Stimulated activated CD4-positive, alpha-beta T cell treated with anti-CD3 and anti-CD28 coated beads, Interleukin-12 subunit alpha, Interleukin-12 subunit beta, amount 100 ng/mL, for 4 hours (primary cell): ENCODE data around the gene CD1C.
"Not testable (repeated sequence)": the region's sequence is repeated elsewhere in the genome, so short reads cannot be mapped to it uniquely, and the experiment has no call there.

Experiments
- DNase-seq: peaks from one replicate; pipeline ENCODE4 v3.0.0-alpha.2; 2020

Gene CD1C

DNA sequence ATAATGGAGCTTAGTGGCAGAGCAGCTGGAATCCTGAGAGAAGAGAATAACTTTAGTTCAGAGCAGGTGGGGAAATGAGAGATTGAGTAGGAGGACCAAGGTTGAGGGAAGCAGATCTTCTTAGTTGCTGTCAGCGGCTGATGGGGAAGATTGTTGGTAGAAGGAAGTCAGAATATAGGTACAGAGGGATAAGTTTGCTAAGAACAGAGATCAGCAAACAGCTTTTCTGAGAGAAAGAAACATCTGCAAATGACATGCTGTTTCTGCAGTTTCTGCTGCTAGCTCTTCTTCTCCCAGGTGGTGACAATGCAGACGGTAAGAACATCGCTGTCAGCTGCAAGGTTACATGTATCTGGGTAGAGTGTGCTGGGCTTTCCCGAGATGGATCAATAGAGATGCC is at the start of gene CD1C:
Gene CD1C (plus strand): TSS at position 113 of the 400 bp plus-strand sequence. CDS start 142 bp downstream, at position 255.
- no peak for DNase-seq

DNA sequence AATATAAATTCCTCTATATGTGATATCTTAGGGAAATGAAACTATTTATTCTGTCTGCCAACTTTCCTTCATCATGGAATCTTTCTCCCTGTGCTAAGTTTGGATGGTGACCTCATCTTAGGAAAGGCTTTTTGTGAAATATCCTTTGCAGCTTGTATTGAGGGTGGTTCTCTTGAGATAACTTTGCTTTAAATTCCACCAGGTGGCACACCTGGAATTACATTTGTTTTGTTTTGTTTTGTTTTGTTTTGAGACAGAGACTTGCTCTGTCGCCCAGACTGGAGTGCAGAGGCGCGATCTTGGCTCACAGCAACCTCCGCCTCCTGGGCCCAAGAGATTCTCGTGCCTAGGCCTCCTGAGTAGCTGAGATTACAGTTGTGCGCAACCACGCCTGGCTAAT is 43.1 kb upstream of the CD1C start:
- DNase-seq, result no peak

DNA sequence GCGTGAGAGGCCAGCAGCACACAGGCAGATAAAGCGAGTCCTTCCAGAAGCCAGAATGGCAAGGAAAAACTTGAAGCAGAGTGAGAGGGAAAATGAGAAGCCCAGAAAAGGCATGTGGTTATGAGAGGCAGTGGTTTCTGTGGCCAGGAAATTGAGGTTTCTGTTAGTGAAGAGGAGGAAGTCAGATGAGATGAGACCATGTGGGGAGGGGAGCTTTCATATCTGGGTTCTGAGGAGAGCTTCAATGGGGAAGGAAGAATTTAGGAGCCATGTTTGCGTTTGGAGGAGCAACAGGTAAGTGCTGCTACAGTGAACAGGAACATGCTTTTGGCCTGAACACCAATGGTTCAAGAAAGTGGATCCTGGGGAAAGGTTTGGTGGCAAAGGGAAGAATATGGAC is 41.6 kb upstream of the CD1C start:
- DNase-seq, result no peak

DNA sequence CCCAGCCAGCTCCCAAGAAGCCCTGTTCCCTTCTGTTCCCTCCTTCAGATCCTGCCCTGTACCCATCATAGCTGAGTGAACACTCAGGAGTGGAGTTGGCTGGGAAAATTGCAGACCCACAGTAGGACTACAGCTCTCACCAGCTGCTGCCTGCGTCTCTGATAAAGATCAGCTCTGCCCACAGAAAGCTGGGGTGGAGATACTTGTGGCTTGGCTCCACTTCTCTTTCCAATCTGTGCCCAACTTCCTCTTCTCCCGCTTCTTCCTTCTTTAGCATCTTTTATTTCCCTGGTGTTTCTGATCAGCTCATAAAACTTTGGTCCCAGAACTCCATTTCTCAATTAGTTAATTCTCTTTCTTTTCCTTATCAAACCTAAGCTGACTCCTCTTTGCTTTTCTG is 41.0 kb upstream of the CD1C start:
- no peak for DNase-seq

DNA sequence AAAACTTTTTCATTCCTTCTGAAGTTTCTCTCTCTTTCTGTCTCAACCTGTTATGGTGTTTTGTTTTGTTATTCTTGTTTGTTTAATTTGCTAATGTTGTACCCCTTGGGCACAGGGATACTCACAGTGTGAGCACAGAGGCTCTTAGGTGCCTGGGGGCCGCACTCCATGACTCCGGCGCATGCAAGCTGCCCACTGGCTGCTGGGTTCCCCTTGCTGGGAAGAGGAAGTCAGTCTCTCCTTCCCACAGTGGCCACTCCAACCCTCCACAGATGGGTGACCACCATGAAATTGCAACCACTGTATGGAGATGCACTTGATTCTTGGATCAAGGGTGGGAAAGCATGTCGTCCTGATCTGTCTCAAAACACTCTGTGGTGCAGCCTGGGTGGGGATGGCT is 40.1 kb upstream of the CD1C start:
- DNase-seq, result no peak

DNA sequence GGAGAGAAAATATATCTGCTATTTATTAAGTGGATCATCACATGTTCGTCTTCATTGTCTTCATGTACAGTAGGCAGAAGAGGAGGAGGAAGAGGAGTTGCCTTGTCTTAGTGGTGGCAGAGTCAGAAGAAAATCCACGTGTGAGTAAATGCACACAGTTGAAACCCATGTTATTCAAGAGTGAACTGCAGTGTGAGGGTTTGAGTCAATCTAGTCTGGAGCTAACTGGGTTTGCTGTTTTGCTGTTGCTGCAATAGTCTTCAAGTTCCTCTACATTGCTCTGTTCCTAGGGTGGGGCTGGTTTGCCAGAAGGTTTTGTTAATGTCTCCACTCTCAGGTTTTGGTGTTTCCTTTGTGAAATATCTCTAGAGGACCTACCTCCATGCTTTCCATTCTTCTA is 38.6 kb upstream of the CD1C start:
- DNase-seq, result no peak

DNA sequence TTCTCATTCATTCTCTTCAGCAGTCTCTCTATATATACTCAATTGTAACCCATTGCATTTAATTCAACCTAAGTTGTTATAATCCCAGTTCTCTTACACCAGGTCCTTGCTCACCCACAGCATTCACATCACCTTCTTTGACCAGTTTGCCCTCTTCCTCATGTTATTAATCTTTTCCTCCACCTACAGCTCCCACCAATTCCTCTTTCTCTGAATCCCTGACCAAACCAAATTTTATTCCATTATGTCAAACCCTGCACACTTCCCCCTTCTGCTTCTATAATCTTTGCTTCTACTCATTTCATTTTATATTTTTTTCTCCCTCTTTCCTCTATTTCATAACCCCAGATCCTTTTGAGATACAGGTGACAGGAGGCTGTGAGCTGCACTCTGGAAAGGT is 34.1 kb upstream of the CD1C start:
- no peak for DNase-seq

DNA sequence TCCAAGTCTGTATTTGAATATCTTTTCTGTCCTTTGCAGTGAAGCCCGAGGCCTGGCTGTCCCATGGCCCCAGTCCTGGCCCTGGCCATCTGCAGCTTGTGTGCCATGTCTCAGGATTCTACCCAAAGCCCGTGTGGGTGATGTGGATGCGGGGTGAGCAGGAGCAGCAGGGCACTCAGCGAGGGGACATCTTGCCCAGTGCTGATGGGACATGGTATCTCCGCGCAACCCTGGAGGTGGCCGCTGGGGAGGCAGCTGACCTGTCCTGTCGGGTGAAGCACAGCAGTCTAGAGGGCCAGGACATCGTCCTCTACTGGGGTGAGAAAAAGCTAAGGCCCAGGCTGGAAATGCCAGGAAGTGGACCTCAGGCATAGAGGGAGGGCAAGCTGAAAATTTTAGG is 33.0 kb upstream of the CD1C start:
- DNase-seq, result not testable (repeated sequence)

DNA sequence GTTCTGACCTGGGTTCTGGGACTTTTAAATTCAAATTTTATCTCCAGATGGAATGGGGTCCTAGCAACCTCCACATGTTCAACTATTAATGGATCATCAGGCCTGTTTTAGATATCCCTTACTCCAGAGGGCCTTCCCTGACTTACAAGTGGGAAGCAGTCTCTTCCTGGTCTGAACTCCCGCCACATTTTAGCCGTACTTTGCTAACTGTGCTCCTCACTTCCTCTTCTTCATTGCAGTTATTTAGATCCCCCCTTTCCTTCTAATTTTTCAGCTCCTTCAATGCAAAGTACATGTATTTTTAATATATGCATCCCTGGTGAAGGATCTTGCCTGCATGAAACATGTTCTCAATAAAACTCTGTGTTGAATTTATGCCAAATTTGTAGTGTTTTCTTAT is 31.8 kb upstream of the CD1C start:
- DNase-seq, result no peak

DNA sequence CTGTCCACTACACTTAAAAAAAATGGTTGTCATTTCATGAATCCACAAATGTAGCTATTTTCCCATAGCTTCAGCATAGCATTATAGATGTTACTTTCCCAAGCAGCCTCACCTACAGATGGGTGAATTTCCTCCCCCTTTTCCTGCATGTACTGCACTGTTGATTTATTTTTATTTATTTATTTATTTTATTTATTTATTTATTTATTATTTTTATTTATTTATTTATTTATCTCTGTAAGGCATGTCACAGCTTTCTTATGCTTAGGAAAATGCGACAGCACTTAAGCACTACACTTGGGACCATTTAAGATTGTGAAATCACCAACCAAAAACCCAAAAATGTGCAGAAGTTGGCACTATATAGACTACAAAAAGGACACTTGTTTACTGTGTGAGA is 30.6 kb upstream of the CD1C start:
- DNase-seq, result no peak

DNA sequence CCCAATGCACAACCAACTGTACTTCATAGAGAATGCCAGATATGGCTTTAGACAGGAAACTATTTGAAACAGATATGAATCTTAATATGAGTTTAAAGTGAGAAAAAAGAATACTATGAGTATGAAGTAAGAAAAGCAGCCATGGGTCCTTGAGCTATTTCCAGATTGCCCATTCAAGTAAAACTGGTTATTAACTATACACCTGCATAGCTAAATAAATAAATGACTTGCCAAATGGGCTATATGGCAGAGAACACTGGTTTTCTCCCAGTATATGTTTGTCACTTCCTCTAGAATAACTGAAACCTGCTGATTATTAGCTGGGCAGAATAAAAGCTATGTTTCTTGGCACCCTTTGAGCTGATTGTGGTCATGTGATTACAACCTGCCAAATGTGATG is 17.0 kb upstream of the CD1C start:
- DNase-seq, result no peak

DNA sequence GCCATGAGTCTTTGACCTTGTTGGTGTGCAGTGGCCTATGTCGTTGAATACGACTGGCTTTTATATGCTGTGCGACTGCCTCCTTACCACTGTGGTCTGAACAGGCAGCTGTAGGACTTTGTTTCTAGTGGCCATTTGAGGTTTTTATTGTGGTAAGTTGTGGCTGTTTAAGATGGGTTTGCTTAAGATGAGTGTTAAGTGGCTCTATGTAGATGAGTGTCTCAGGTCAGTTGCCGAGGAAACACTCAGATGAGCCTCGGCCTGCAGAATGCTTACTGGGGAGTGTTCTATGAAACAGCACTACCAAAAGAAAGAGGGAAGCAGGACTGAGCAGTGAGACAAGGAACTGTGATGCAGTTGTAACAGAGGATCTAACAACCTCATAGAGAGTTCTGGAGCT is 14.9 kb upstream of the CD1C start:
- DNase-seq, result no peak

DNA sequence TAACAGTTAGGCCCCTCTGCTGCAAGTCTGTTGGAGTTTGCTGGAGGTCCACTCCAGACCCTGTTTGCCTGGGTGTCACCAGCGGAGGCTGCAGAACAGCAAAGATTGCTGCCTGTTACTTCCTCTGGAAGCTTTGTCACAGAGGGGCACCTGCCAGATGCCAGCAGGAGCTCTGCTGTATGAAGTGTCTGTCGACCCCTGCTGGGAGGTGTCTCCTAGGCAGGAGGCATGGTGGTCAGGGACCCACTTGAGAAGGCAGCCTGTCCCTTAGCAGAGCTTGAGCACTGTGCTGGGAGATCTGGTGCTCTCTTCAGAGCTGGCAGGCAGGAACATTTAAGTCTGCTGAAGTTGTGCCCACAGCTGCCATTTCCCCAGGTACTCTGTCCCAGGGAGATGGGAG is 7.3 kb upstream of the CD1C start:
- DNase-seq, result not testable (repeated sequence)

DNA sequence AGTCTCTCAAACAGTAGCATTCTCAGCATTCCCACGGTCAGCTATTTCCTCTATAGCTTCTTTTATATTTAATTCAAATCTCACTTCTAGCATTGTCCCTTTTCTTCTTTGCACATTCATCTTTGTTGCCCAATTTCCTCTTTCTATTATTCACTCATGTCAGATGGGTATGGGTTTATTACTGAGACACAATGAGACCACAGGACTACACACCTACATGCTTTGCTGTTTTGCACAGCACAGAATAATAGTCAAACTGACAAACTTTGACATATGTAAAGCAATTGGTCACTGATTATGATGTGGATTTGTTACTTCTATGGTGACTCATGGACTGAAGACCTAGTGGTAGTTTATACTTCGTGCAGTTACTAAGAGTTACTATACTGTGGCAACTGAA is 5.8 kb upstream of the CD1C start:
- DNase-seq, result no peak

DNA sequence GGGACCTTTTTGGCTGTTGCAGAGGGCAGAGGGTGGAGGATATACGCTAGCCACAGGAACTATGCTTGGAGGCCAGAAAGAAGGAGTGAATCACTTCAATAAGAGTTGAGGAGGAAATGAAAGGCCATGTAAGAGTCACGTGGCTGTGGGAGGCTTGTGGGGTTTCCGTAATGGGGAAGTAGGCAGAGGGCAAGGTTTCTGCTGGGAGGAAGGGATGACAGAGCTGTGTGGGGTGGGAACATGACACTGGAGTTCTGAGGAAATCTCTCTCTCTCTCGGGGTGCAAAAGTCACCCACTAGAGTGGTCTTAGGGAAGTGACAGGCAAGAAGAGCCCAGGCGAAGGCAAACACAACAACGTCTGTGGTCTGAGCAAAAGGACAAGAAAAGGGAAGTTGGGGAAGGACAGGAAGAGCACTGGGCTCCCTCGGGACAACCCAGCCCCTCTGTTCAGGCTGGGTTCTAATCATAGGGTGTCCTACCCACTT is 3.9 kb upstream of the CD1C start:
- DNase-seq, result no peak

DNA sequence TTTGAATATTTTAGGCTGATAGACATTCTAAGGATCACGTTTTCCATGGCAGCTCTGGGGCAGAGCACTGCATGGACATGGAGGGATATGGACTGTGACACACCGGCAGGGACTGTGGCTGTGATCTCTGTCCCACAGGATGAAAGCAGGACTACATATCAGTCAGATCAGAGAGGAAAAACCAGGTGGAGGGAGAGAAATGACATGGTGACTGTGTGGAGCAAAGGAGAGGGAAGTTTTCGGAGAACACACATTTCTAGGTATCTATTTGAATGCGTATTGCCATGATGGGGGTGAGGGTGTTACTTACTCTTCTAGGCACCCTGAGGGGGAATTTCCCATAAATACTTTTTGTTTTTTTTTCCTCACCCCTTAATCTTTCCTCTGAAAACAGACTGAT is 3.2 kb upstream of the CD1C start:
- DNase-seq, result no peak

DNA sequence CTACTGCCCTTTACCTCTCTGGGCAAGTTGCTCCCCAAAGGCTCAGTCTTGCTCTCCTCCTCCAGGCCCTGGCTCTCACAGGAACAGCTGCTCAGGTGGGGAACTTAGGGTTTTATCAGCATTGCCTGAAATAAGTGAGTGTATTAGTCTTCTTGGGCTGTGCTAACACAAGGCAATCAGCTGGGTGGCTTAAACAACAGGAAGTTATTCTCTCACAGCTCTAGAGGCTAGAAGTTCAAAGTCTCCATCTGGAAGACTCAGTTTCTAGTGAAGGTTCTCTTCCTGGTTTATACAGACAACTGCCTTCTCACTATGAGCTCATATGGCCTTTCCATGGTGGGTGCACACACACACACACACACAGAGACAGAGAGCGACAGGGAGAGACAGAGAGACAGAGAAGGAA is 2.8 kb upstream of the CD1C start:
- DNase-seq, result no peak

DNA sequence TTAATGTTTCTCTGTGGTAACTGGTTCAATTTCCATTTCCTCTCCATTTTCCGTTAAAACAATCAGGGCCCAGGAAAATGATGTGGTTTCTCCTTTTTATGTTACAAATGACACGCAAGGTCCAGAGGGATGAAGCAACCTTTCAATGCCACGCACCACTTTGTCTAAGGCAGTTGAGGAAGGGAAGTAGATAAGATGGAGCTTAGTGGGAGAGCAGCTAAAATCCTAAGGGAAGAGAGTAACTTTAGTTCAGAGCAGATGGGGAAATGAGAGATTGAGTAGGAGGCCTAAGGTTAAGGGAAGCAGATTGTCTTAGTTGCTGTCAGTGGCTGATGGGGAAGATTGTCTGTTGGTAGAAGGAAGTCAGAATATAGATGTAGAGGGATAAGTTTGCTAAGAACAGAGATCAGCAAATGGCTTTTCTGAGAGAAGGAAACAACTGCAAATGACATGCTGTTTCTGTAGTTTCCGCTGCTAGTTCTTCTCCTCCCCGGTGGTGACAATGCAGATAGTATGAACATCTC is 660 bp downstream of the CD1C start:
- DNase-seq, result no peak

DNA sequence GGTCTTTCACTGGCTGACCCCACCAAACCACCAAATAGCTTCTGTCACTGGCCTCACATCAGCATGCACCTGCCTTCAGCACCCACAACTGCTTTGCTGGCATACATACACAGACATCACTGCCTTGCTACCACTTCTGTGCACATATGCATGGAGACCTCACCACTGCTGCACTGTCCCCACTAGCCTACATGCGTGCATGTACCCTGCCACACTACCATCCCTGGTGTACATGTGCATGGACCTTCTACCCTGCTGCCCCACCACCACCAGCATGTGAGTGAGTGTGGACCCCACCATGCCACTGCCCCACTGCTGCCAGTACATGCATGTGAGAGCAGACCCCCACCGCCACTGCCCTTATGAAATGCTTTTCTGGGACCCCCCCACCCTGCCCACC is 6.1 kb downstream of the CD1C start:
- no peak for DNase-seq

DNA sequence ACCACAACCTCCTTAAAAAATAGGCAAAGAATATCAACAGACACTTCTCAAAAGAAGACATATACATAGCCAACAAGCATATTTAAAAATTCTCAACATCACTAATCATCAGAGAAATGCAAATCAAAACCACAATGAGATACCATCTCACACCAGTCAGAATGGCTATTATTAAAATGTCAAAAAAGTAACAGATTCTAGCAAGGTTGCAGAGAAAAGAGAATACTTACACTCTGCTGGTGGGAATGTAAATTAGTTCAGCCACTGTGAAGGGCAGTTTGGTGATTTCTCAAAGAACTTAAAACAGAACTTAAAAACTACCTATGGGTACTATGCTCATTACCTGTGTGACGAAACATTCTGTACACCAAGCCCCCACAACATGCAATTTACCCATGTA is 20.9 kb downstream of the CD1C start:
- no peak for DNase-seq

DNA sequence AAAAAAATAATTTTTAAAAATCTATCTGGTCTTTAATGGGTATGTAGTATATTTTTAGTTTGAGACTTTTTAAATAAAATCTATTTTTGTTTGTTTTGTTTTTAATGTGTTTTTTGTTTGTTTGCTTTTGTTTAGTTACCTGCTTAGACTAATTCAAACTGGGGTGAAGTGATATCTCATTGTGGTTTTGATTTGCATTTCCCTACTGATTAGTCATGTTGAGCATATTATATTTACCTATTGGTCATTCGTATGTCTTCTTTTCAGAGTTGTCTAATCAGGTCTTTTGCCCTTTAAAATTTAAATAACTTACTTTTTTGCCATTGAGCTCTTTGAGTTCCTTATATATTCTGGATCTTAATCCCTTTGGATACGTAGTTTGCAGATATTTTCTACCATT is 21.3 kb downstream of the CD1C start:
- no peak for DNase-seq

DNA sequence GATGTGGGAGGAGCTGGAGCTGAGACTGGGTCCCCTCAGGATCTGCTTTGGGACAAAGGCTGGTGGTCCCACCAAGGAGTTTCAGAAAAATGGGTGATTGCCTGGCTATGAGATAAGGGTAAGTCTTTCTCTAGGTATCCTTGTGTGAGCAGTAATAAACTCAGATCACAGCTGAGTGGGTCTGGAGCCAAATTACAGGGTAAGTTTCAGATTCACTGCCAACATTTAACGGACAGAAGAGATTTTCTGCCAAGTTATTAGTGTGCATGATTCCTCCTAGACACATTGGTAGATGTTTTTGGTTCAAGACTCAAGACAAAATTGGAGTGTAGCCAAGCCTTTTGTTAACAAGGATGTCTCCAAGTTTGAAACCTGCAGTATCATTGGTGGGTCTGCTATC is 34.1 kb downstream of the CD1C start:
- DNase-seq, result no peak

DNA sequence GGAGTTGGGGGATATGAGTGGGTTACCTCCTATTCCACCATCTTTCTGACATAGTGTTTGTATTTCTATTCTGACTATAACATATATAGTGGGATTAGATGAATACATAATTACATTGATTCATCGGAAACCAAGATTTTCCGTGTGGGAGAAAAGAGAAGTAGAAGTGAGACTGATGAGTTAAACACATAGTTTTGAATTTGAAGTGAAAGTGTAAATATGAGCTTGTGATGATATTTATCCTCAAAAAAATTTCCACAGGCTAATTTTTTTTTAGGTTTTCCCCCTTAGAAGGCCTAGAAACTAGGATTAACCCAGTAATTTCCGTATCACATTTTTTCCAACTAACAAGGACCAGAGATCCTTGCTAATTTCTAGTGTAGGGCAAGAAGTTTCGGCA is 34.7 kb downstream of the CD1C start:
- DNase-seq, result no peak

DNA sequence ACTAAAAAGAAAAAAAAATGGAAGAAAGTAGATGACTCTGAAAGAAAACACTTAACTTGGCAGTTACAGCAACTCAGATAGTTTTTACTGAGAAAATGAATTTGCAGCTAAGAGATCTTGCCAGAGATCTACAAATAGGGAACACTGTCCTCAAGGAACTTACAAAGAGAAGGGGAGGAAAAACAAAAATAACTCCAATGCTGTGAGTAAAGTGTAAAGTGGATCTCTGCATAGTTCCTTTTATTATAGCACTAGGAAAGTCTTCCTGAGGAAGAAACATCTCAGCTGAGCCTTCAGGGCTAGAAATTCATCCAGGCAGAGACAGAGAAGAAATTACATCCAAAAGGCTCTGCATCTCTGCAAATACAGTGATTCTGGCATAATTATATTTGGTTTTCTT is 37.8 kb downstream of the CD1C start:
- DNase-seq, result no peak

DNA sequence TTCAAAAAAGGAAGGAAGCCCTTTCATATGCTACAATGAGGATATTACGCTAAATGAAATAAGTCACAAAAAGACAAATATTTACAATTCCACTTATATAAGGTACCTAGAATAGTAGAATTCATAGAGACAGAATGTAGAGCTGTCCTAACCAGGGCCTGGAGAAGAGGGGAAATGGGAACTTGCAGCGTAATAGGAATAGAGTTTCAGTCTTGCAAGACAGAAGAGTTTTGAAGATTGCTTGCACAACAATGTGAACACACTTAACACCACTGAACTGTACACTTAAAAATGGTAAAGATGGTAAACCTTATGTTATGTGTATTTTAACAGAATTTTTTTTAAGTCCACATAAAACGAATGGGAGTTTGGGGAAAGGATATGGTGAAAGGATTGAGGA is 38.7 kb downstream of the CD1C start:
- DNase-seq, result no peak

DNA sequence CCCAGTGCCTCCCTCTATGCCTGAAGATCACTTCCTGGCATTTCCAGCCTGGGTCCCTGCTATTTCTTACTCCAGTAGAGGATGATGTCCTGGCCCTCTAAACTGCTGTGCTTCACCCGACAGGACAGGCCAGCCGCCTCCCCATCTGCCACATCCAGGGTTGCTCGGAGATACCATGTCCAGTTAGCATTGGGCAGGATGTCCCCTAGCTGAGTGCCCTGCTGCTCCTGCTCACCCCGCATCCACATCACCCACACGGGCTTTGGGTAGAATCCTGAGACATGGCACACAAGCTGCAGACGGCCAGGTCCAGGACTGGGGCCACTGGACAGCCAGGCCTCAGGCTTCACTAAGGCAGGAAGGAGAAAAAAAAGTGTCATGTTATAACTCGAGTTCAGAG is 39.6 kb downstream of the CD1C start:
- no peak for DNase-seq
